Medulla oblongata (tissue), 1 donor: ENCODE results near the gene GCC1.

Experiments
- DNase-seq: peaks from one replicate; pipeline ENCODE4 v3.0.0-alpha.2; 2015; ENCODE audit errors: extremely low spot score

GCC1 gene

GRCh38 chr7:127536394-127536691 lies 49.1 kb downstream of the GCC1 start:
- no peak for DNase-seq

- no peak for DNase-seq
Observed at GRCh38 chr7:127535546-127536393, 49.6 kb downstream of the GCC1 start.

GRCh38 chr7:127534636-127535035 lies 50.8 kb downstream of the GCC1 start:
- DNase-seq = no peak

GRCh38 chr7:127532736-127533135 lies 52.7 kb downstream of the GCC1 start:
- DNase-seq = no peak

GRCh38 chr7:127532151-127532550 lies 53.2 kb downstream of the GCC1 start:
- DNase-seq = no peak
